ENCODE data around the gene TBX5.

Gene TBX5

GRCh38 chr12:114368685-114369452 is 37.1 kb downstream of the TBX5 start:
- TF ChIP-seq TEAD4 (IDR thresholded peaks at IDR 0.05) (no peak), TAF1 (IDR thresholded peaks at IDR 0.05; ENCODE audit: low read depth) (no peak), EGR1 (IDR thresholded peaks at IDR 0.05) (no peak)

GRCh38 chr12:114361992-114362391 is 44.0 kb downstream of the TBX5 start:
- no peak for TF ChIP-seq ZBTB7A (IDR thresholded peaks at IDR 0.05; ENCODE audit: low read depth)
- no peak for TF ChIP-seq USF1 (IDR thresholded peaks at IDR 0.05)
- TF ChIP-seq REST (IDR thresholded peaks at IDR 0.05; ENCODE audit: low read depth), result no peak
- TF ChIP-seq FOXM1 (IDR thresholded peaks at IDR 0.05; ENCODE audit: borderline replicate concordance, low read depth), result no peak
- no peak for TF ChIP-seq CEBPB (IDR thresholded peaks at IDR 0.05)

- TF ChIP-seq TCF12 (IDR thresholded peaks at IDR 0.05; ENCODE audit: low read depth) (no peak), TAF1 (IDR thresholded peaks at IDR 0.05; ENCODE audit: low read depth) (no peak), NFIC (IDR thresholded peaks at IDR 0.05) (no peak), MAX (IDR thresholded peaks at IDR 0.05) (no peak), CEBPB (IDR thresholded peaks at IDR 0.05) (no peak), EP300 (IDR thresholded peaks at IDR 0.05; ENCODE audit: borderline replicate concordance) (no peak)
Observed at GRCh38 chr12:114361545-114361944, 44.4 kb downstream of the TBX5 start.

GRCh38 chr12:114360485-114360884 is 45.5 kb downstream of the TBX5 start:
- TF ChIP-seq YY1 (IDR thresholded peaks at IDR 0.05; ENCODE audit: low read depth), result no peak
- TF ChIP-seq REST (IDR thresholded peaks at IDR 0.05; ENCODE audit: low read depth), result no peak
- TF ChIP-seq TCF12 (IDR thresholded peaks at IDR 0.05; ENCODE audit: low read depth), result no peak
- TF ChIP-seq EP300 (IDR thresholded peaks at IDR 0.05; ENCODE audit: borderline replicate concordance), result no peak
- TF ChIP-seq TAF1 (IDR thresholded peaks at IDR 0.05; ENCODE audit: low read depth), result no peak
- no peak for TF ChIP-seq EGR1 (IDR thresholded peaks at IDR 0.05)
- TF ChIP-seq MAX (IDR thresholded peaks at IDR 0.05), result no peak
- TF ChIP-seq CREB1 (IDR thresholded peaks at IDR 0.05; ENCODE audit: low read depth), result no peak

- TF ChIP-seq NFIC (IDR thresholded peaks at IDR 0.05) (peak; percentile 66), MAX (IDR thresholded peaks at IDR 0.05) (no peak), RAD21 (IDR thresholded peaks at IDR 0.05; ENCODE audit: low read depth) (peak; percentile 15; the same call in 1 of the 2 replicates)
Observed at GRCh38 chr12:114355389-114356088, 50.4 kb downstream of the TBX5 start.

- TF ChIP-seq REST (IDR thresholded peaks at IDR 0.05; ENCODE audit: low read depth), result no peak
- TF ChIP-seq FOXM1 (IDR thresholded peaks at IDR 0.05; ENCODE audit: borderline replicate concordance, low read depth), result no peak
Observed at GRCh38 chr12:114347861-114348260, 58.1 kb downstream of the TBX5 start.
